ENCODE data around the gene THOC3.
"Not testable (repeated sequence)": the region's sequence is repeated elsewhere in the genome, so short reads cannot be mapped to it uniquely, and the experiment has no call there.

The THOC3 gene

DNA sequence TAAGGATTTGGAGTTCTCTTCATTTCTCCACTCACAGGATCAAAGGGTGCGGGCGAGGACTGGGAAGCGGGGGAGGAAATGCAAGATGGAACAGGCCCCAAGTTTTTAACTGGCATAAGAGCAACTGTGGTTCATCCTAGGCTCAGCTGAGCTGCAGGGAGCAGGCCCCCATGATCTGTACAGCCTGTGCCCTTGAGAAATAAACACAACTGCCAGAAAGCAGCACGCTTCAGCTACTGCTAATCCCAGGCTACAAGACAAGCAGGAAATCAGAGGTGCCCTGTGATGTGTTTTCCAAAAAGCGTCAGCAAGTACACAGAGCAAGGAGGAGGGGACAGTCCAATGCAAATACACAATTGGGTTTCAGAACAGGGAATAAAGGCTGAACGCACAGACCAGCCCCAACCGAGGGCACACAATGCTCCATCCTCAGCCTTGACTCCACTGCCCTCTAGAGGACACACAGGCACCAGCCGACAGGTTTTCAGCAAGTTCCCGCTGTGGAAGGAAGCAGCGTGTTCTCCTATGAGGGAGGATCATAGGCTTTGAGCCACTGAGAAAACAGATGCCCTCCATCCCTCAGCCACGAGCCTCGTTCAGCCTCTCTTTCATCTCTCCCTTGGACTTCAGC, 16.7 kb downstream of the THOC3 start:
- H3K4me3 ChIP-seq (ENCODE audit: low read depth, low read length); in situ Hi-C loops (cut with HindIII; ENCODE audit: low sequenced_read_pairs); DNase-seq (ENCODE audit: low read depth): not testable (repeated sequence)

DNA sequence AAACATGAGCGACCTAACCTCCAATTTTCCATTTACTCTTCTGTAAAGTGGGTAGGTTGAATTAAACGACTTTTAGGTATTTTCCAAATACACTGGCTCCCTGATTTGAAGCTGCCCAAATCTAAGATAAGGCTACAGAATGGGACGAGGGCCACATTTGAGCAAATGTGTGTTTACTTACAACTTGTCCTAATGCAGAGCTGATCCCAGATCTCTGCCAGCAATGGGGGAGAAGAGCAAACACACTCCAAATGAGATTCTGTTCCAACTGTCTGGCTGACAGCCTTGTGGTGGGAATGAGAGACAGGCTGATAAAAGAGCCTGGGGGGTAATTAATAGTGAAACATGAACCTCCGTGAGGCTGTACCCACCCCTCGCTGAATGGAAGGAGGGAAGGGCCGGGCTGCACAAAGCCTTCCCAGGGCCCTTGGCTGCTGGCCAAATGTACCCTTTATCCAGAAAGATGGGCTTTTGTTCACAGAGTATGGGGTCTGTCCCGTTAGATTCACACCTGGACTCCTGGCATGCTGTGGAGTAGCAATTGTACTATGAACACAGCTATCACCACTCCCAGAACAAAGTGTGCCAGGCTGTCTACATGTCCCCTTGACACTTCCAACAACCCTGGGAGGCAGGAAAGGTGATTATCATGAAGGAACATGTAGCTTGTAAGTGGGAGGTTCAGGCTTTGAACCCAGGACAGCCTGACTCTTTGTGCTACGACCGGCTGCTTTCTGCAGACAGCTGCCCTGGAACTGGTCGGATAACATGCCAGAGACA, 19.6 kb downstream of the THOC3 start:
- H3K4me3 ChIP-seq (ENCODE audit: low read depth, low read length); DNase-seq (ENCODE audit: low read depth); in situ Hi-C loops (cut with HindIII; ENCODE audit: low sequenced_read_pairs): not testable (repeated sequence)

- DNase-seq (ENCODE audit: low read depth); H3K4me3 ChIP-seq (ENCODE audit: low read depth, low read length); in situ Hi-C loops (cut with HindIII; ENCODE audit: low sequenced_read_pairs): not testable (repeated sequence)
Measured at GRCh38 chr5:175943253-175943652, 24.9 kb downstream of the THOC3 start.

DNA sequence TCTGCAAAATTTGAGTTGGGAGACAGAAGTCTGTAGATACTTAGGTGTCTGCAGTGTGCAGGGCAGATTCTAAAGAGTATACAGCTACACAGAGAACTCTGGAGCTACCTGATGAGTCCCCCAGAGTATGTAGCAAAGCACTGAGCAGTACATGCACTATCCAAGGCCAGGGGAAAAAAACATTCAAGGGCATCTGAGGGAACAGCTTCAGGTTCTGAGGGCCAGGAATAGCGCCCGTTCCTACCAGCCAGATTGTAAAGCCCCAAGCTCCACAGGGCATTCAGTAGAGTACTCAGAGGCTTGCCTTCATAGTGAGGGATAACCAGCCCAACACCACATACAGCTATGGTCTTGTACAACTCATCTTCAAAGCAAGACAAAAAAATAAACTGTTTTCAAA, 27.5 kb downstream of the THOC3 start:
- in situ Hi-C loops (cut with HindIII; ENCODE audit: low sequenced_read_pairs); H3K4me3 ChIP-seq (ENCODE audit: low read depth, low read length); DNase-seq (ENCODE audit: low read depth): not testable (repeated sequence)

DNA sequence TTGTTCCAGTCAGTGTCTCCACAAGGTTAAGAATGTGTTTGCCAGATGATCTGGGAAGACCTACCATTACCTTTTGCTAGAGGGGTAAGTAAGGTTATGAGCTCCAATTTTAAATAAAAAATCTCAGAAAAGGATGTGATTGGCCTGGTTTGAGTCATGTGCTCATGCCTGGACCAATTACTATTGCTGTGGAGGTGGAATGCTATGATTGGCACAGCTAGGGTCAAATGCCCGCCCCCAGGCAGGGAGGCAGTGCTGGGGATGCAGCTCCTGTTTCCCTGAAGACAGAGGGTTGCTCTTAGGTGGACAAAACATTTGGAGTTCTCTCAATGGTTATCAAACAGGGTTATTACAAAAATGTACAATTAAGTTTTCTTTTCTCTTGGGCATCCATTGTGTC, 29.6 kb downstream of the THOC3 start:
- DNase-seq (ENCODE audit: low read depth); H3K4me3 ChIP-seq (ENCODE audit: low read depth, low read length); in situ Hi-C loops (cut with HindIII; ENCODE audit: low sequenced_read_pairs): not testable (repeated sequence)

- H3K4me3 ChIP-seq (ENCODE audit: low read depth, low read length); in situ Hi-C loops (cut with HindIII; ENCODE audit: low sequenced_read_pairs); DNase-seq (ENCODE audit: low read depth): not testable (repeated sequence)
Measured at GRCh38 chr5:175928752-175929151, 39.4 kb downstream of the THOC3 start.

DNA sequence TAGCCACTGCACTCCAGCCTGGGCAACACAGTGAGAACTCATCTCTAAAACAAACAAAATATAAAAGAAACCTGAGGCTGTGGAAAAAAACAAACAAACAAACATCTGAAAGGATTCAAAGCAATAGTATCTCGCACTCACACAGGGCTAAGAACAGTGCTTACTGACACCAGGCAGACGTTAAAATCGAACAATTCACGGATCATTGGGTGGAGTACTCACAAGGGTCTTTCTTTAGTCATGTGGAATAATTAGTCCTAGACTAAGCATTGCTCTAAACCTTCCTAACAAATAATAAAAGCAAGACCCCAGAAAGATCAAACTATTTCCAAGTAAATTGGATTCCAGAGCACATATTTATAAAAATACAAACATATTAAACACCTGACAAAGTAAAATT, 43.0 kb downstream of the THOC3 start:
- DNase-seq (ENCODE audit: low read depth); H3K4me3 ChIP-seq (ENCODE audit: low read depth, low read length); in situ Hi-C loops (cut with HindIII; ENCODE audit: low sequenced_read_pairs): not testable (repeated sequence)

DNA sequence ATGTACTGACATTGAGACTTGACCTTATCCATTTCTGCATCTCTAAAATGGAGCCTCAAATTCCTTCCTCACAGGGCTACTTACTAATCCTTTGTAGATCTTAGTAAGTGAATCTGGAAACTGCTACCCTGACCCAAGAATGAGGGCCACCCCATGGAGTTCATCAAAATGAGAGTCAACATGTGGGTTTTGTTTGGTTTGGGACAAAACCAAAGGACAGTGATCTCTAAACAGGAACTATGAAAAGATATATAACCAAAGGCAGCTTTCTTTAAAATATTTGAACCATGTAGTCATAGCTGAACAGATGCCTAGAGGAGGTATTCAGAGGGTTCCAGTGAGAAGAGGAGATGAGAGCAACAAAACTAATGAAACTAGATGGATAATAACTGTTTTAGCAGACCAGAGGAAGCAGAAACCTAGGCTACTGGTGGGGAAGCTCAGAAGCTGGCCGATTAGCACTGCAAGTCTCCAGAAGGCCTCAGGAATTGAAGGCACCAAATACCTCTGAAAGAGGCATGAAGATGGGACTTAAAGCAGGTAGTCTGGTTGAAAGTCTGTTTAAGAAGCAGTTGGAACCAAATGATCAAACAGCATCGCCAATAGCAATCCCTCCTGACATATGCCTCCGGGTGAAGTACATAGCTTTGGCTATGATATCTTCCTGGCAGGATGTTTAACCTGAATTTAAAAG, 45.8 kb downstream of the THOC3 start:
- no peak overlapping the region for H3K4me3 ChIP-seq (ENCODE audit: low read depth, low read length)
- TF ChIP-seq CTCF (IDR thresholded peaks at IDR 0.05; ENCODE audit: low read depth, low read length, missing control alignments) = no peak
- peak; percentile 98 for DNase-seq (ENCODE audit: low read depth)
- in situ Hi-C loops (cut with HindIII; ENCODE audit: low sequenced_read_pairs) = no loop called here

DNA sequence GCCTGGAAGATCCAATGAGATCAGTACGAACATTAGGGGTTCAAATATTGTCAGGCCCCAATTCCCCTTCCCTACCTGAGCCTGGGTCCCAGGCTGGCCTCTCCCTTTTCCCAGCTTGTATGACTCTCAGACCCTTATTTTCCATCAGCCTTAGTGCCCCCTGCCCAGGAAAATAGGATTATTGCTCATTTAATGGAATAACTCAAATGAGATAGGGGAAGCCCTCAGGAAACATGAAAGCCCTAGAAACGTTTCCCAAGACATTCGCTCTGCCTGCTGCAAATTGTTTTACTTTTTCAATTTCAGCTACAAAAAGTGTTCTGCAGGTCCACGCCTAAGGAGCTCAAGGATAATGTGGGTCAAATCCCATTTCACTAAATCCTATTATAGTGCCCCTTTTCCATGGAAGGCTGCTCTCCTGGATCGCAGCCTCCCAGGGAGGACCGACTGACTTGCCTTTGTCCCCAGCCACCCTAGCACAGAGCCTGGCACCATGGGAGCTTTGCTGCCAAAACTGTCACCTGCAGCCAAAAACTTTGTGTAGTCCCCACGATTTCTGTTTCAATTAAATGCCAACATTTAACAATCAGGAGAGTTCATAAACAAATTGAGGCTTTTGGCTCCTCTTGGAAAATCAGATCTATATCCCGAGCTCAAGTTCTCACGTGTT, 46.9 kb downstream of the THOC3 start:
- no peak for DNase-seq (ENCODE audit: low read depth)
- in situ Hi-C loops (cut with HindIII; ENCODE audit: low sequenced_read_pairs) = no loop called here
- TF ChIP-seq CTCF (IDR thresholded peaks at IDR 0.05; ENCODE audit: low read depth, low read length, missing control alignments) = no peak
- no peak overlapping the region for H3K4me3 ChIP-seq (ENCODE audit: low read depth, low read length)

- in situ Hi-C loops (cut with HindIII; ENCODE audit: low sequenced_read_pairs) = no loop called here
- TF ChIP-seq CTCF (IDR thresholded peaks at IDR 0.05; ENCODE audit: low read depth, low read length, missing control alignments) = no peak
- H3K4me3 ChIP-seq (ENCODE audit: low read depth, low read length) = no peak overlapping the region
- no peak for DNase-seq (ENCODE audit: low read depth)
Measured at GRCh38 chr5:175920231-175920811, 47.8 kb downstream of the THOC3 start.

DNA sequence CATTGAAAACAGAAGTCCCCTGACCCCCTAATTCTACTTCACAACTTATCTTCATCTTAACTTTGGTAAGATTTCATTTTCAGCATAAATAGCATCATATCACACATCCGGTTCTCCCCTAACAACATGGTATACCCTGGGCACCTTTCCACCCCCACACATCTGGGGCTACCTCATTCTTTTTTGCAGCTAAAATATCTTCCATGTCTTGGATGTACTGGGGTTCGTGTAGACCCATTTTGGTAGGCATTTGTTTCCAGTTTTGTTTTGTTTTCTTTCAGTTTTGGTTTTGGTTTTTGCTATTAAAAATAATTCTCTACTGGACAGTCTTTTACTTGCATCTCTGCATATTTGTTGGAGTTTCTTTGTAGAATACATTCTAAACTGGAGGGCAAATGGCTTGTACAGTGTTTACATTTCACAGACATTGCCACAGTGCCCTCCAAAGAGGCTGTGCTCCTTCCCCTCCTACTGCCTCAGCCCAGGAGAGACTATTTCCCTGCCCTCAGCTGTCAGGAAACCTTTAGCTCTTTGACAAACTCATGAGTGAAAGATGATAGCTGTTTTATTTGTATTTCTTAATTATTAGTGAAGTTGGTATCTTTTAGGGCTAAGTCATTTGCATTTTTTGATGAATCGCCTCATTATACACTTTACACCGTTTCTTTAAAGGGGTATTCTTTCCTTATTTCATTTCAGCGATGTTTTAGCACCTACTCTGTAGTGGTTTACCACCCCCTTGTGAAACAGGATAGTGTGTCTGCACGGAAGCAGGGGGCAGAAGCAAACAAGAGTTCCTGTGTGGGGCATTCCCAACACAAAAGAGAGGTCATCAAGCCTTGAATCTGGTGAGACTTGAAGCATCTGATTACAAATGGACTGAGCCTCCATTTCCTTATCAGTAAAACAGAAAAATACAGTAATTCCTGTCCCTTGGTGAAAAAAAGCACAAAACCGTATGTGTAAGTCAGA, 52.8 kb downstream of the THOC3 start:
- H3K4me3 ChIP-seq (ENCODE audit: low read depth, low read length); in situ Hi-C loops (cut with HindIII; ENCODE audit: low sequenced_read_pairs); DNase-seq (ENCODE audit: low read depth): not testable (repeated sequence)

All from astrocyte of the cerebellum (primary cell).